Stimulated activated CD4-positive, alpha-beta T cell treated with anti-CD3 and anti-CD28 coated beads, Interleukin-15, amount 100 ng/mL, for 24 hours (primary cell): ENCODE measurements around the gene MAPK1.
A peak's percentile ranks its signal among the peaks of the same experiment; 100 is the strongest.
"Not testable (repeated sequence)": the region's sequence is repeated elsewhere in the genome, so short reads cannot be mapped to it uniquely, and the experiment has no call there.

ENCODE experiments used
- DNase-seq: peaks from one replicate; pipeline ENCODE4 v3.0.0-alpha.2; 2020

MAPK1 gene

DNA sequence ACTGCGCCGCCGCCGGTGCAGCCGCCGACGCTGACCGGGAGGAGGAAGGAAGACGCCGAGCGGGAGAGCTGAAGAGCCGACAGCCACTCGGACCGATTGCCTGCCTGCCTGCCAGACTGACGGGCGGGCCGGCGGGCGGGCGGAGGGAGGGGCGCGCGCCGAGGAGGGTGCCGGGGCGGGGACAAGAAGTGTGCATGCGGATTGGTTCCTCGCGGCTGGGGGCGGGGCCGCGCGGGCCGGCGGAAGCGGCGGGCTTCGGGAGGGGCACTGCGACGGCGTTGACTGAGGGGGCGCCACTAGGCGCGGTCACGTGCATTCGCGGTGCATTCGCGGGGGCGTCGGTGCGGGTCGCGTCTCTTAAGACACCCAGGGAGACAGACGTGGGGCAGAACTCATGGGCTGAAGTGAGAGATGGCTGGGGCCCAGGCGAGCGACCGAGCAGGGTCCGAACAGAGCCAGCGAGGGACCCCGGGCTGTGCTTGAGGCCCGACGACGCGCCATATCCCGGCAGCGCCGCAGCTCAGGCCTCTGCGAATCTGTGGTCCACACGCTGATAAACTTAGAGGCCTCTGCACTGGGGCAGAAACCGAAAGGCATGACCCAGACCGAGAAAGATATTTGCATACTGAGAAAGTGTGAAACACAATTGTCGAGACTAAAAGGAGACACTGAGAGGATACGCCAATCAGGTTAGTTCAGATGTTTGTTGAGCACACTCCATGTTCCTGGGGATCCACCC is at the start of gene MAPK1:
MAPK1 (minus strand) TSS at position 118 of the 739 bp plus-strand sequence. CDS start 205 bp downstream, outside the sequence.
- peak; percentile 96 for DNase-seq

DNA sequence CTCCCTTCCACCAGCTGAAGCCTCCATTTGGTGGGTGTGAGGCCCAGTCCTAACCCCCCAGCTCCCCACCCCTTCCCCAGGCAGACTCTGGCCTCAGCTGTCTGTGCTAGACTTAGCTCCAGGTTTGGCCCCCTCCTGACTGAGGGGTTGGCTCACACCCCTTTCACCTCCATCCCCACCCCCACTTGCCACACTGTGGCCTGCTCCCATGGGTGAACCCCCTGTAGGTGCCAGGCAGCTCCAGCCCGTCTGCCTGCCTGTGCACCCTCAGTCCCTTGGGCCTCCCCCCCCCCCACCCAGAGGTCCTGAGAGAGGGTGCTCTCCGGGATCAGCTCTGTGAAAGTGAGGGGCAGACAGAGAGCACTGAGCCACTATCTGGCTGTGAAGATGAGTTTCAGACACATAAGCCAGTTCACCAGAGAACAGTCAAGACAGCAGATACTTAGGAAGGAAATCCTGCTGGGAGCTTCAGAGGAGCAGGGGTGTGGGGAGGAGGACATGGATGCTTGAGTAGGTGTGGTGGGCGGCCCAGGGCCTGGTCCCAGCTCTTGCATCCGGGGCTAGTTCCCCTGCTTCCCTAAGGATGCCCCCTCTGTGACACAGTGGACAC is 49.0 kb upstream of the MAPK1 start:
- DNase-seq, result no peak

DNA sequence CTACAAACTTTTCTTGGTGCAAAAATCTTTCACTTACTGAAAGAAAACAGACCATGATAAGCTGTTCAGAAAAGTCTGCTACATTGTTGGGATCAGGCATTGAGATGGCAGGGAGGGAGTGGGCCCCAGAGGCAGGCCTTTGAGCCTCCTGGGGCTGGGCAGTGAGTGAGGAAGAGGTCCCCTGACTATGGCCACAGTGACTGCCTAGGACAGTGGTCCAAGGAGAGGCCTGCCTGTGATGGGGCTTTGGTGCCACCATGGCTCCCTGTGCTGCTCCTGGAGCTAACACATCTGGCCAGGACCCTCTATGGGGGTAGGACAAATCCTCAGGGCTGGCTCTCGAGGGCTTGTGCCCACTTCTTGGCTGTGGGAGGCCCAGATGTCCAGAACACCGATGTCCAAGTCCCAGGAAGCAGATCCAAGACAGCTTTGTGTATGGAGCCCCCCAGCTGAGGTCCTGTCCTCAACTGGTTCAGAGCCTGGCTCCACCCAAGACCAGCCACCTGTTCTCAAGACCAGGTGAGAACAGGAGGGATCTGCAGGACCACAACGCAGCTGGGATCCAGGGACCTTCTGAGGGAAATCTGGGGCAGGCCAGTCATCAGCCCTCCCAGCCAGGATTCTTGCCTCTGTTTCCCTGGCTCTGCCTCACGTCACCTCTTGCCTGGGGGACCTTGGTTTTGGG is 48.3 kb upstream of the MAPK1 start:
- DNase-seq, result no peak

DNA sequence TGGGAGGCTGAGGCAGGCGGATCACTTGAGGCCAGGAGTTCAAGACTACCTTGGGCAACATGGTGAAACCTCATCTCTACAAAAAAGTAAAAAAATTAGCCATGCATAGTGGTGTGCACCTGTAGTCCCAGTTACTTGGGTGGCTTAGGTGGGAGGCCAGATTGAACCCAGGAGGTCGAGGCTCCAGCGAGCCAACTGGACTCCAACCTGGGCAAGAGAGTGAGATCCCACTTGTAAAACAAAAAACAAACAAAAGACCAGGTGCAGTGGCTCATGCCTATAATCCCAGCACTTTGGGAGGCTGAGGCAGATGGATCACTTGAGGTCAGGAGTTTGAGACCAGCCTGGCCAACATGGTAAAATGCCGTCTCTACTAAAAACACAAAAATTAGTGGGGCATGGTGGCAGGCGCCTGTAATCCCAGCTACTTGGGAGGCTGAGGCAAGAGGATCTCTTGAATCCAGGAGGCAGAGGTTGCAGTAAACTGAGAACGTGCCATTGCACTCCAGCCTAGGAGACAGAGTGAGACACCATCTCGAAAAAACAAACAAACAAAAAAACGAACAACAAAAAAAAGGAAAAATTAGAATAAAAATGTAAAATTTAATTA is 46.7 kb upstream of the MAPK1 start:
- not testable (repeated sequence) for DNase-seq

DNA sequence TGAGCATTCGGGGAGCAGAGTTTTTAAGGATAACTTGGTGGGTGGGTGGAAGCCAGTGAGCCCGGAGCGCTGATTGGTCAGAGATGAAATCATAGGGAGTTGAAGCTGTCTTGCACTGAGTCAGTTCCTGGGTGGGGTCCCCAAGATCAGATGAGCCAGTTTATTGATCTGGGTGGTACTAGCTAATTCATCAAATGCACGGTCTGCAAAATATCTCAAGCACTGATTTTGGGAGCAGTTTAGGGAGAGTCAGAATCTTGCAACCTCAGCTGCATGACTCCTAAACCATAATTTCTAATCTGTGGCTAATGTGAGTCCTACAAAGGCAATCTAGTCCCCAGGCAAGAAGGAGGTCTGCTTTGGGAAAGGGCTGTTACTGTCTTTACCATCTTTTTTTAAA is 42.9 kb upstream of the MAPK1 start:
- not testable (repeated sequence) for DNase-seq

DNA sequence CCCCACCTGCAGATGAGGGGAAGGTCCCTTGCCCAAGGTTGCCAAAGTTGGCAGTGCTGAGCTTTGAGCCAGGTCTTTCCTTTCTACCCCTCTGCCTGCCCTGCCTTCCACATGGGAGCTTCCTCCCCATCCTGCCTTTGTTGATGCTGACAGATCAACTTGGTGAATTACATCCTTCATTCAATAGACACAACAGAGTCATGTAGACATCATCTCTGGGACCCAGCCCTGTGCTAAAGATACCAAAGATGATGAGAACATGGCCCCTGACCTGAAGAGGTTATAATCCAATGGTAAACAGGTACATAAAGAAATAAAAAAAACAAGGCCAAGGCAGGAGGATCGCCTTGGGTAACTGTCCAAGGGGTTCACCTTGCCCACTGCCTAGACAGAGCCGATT is 42.4 kb upstream of the MAPK1 start:
- DNase-seq, result no peak

DNA sequence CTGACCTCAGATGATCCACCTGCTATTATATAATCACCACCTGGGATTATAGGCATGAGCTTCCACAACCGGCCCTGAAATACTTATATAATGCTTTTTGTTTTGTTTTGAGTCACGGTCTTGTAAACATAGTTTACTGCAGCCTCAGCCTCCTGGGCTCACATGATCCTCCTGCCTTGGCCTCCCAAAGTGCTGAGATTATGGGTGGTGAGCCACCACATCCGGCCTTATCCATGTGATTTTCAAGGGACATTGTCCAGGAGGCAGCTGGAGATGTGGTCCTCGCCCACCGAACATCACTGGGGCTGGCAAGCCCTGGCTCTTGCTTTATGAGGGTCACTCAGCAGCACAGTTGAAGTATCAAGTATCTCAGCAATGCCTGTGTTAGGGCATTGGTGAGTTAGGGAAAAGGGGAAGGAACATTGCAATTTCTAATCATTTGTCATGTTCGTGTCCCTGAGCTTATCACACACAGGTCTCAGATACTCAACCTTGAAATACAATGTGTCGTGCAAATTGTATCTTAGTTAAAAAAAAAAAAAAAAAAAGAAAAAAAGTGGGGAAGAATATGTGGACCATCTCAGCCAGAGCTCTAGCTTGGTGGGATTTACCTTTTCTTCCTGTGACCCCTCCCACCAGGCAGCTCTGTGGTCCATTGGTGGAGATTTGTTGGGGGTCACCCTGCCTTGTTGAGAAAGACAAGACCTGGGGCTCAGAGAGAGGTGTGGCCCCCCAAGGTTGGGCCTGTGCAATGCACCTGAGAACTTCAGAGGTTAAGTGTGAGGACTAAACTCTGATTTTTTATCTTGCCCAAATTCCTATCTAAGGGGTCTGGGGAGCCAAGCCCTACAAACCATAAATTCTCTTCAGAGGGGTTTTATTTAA is 40.4 kb upstream of the MAPK1 start:
- no peak for DNase-seq

DNA sequence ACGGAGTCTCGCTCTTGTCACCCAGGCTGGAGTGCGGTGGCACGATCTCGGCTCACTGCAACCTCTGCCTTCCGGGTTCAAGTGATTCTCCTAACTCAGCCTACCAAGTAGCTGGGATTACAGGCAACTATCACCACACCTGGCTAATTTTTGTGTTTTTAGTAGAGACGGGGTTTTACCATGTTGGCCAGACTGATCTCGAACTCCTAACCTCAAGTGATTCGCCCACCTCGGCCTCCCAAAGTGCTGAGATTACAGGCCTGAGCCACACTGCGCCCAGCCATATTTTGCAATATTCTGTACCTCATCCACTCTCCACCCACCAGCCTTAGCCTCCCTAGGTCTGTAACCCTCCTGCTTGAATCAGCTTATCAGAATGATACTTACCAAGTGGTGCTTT is 37.8 kb upstream of the MAPK1 start:
- DNase-seq, result not testable (repeated sequence)

DNA sequence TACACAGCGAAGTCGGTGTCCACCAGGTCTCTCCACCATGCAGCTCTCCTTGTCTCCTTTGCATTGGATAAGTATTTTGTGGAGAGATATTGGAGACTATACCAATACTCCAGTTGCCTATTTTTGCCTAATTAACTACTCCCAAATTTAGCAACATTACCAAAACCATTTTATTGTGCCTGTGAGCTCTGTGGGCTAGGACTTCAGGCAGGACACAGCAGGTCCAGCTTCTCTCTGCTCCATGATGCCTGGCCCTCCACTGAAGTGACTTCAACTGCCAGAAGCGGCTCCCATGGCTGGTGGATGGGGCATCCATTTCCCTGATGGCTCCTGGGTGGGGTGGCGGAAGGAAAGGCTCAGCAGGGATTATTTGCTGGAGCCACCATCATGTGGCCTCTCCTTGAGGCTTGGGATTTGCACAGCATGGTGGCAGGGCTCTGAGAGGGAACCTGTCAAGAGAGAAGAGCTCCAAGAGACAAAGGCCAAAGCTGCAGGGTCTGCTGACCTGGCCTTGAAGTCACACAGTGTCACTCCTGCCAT is 36.9 kb upstream of the MAPK1 start:
- DNase-seq, result no peak

DNA sequence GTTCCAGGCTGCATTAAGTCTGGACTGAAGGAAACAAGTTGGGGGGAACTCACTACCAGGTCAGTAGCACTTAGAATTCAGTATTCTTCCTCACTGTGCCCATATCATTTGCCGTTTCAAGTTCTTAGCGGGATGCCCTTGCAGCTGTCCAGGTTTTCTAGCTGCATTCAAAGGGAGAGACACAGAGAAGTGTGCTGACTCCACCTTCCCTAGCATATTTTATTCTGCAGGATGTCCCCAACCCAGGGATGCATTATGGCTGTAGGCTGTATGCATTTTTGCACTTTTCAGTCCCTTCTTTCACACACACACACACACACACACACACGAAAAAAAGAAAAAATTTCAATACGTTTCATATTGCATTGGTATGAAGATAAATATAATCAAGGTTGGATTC is 35.8 kb upstream of the MAPK1 start:
- no peak for DNase-seq

DNA sequence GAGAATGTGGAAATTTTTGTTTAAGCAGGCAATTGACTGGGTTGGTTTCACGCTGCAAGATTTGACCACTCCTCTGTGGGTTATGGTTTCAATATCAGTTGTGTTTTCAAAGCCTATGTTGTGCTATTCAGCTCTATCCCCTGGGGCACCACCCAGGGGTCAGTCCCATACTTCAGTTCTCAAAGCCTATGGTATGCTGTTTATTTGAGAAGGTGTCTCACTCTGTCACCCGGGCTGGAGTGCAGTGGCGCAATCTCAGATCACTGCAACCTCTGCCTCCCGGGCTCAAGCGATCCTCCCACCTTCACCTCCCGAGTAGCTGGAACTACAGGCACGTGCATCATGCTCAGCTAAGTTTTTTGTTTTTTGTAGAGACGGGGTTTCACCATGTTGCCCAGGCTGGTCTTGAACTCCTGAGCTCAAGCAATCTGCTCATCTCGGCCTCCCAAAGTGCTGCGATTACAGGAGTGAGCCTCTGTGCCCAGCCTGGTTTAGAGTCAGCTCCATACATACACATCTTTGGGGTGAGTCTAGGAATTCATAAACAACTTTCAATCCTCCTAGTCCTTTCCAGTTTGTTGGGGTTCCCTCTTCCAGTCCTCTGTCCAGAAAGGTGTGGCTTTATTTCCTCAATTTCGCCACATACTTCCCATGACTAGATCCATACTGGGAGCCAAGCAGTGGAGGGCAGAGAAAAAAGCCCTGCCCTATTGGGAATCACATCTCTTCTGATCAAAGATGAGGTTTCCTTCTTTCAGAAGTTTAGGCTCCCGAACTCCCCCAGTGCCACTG is 35.0 kb upstream of the MAPK1 start:
- DNase-seq, result no peak

DNA sequence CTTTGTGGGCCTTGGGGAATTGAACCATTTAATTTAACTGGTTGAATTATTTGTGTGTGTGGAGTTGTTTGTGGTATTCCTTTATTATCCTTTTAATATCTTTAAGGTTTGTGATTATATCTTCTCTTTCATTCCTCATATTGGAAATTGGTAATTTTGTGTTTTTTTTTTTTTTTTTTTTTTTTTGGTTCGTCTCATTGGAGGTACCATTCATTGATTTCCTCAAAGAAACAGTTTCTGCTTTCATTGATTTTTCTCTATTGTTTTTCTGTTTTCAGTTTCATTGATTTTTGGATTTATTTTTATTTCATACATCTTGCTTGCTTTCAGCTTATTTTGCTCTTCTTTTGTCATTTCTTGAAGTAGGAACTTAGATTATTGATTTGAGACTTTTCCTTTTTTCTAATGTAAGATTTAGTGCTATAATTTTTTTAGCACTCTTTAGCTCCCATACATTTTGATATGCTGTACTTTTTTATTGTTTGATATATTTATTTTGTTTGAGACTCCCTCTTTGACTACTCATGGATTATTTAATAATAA is 31.0 kb upstream of the MAPK1 start:
- no peak for DNase-seq

DNA sequence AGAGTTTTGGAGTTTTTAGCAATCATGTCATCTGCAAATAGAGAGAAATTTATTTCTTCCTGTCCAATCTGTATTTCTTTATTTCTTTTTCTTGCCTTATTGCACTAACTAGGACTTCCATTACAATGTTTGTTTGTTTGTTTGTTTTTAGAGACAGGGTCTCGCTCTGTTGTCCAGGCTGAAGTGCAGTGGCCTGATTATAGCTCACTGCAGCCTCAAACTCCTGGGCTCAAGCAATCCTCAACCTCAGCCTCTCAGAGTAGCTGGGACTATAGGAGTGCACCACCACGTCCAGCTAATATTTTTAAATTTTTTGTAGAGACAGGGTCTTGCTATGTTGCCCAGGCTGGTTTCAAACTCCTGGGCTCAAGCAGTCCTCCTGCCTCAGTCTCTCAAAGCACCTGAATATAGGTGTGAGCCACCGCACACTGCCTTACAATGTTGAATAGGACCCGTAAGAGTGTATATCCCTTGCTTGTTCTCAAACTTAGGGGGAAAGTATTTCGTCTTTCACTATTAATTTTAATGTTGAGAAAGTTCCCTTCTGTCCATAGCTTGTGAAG is 29.6 kb upstream of the MAPK1 start:
- DNase-seq, result no peak

DNA sequence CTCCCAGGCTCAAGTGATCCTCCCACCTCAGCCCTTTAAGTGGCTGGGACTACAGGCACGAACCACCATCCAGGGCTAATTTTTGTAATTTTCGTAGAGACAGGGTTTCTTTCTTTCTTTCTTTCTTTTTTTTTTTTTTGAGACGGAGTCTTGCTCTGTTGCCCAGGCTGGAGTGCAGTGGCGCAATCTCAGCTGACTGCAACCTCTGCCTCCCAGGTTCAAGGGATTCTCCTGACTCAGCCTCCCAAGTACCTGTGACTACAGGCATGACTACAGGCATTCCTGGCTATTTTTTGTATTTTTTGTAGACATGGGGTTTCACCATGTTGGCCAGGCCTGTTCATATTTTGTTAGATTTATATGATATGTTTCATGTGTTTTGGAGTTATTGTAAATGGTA is 28.8 kb upstream of the MAPK1 start:
- DNase-seq, result not testable (repeated sequence)

DNA sequence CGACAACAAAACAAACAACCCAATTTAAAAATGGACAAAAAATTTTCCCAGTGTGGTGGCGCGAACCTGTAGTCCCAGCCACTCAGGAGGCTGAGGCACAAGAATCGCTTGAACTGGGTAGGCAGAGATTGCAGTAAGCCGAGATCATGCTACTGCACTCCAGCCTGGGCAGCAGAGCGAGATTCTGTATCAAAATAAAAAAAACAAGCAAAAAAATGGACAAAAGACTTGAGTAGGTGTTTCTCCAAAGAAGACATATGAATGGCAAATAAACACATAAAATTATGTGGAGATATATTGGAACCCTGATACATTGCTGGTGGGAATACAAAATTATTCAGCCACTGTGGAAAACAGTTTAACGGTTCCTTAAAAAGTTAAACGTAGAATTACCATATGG is 27.4 kb upstream of the MAPK1 start:
- DNase-seq, result no peak

DNA sequence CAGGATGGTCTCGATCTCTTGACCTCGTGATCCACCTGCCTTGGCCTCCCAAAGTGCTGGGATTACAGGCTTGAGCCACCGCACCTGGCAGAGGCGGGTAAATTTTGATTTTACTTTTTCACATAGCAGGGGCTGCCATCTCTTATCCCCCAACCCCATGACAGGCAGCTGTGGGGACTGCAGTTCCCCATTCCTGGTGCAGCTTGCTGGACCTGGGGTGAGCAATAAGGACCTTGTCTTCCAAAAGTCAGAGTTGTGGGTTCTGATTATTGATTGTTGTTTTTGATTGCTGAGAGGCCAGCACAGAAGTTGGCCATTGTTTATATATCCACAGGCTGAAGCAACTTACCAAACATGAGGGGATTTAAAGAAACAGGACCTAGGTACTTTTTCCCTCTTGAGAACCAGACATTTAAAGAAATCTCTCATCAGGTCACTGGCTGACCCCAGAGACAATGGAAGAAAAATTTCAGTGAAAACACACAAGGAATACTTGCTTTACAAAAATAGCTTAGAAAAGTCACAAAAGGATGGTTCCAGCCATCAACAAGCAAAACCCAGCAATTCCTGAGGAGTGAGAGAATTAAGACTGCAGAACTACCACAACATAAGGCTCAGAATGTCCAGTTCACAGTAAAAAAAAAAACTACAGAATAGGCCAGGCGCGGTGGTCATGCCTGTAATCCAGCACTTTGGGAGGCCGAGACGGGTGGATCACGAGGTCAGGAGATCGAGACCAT is 22.0 kb upstream of the MAPK1 start:
- no peak for DNase-seq

DNA sequence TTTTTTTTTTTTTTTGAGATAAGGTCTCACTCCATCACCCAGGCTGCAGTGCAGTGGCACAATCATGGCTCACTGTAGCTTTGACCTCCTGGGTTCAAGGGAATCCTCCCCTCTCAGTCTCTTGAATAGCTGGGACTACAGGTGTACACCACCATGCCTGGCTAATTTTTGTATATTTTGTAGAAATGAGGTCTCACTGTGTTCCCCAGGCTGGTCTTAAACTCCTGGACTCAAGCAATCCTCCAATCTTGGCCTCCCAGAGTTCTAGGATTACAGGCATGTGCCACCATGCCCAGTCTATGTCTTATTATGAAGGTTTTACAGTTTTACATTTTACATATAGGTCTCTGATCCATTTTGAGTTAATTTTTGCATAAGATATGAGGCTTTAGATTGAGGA is 20.4 kb upstream of the MAPK1 start:
- DNase-seq, result no peak

DNA sequence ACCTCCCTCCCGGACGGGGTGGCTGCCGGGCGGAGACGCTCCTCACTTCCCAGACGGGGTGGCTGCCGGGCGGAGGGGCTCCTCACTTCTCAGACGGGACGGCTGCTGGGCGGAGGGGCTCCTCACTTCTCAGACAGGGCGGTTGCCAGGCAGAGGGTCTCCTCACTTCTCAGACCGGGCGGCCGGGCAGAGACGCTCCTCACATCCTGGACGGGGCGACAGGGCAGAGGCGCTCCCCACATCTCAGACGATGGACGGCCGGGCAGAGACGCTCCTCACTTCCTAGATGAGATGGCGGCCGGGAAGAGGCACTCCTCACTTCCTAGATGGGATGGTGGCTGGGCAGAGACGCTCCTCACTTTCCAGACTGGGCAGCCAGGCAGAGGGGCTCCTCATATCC is 16.5 kb upstream of the MAPK1 start:
- DNase-seq, result not testable (repeated sequence)

DNA sequence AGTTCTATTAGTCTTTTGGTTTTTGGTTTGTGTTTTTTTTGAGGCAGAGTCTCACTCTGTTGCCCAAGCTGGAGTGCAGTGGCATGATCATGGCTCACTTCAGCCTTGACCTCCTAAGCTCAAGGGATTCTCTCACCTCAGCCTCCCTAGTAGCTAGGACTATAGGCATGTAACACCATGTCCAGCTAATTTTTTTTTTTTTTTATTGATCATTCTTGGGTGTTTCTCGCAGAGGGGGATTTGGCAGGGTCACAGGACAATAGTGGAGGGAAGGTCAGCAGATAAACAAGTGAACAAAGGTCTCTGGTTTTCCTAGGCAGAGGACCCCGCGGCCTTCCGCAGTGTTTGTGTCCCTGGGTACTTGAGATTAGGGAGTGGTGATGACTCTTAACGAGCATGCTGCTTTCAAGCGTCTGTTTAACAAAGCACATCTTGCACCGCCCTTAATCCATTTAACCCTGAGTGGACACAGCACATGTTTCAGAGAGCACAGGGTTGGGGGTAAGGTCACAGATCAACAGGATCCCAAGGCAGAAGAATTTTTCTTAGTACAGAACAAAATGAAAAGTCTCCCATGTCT is 15.4 kb upstream of the MAPK1 start:
- not testable (repeated sequence) for DNase-seq
